ENCODE measurements around the gene REPIN1.

GRCh38 chr7:150342121-150342408, 26.6 kb upstream of the REPIN1 start:
- TF ChIP-seq CTCF (conservative IDR thresholded peaks at IDR 0.05) (no peak), EZH2 (IDR thresholded peaks at IDR 0.05; ENCODE audit: low read depth) (no peak)

Data from PC-9 (cell line).